Measurements from ENCODE around the gene SASS6. TPM values are rescaled to one million over a fixed set of nuclear protein-coding genes. Genes with fewer than 3 reads are reported as not detected.

SASS6 gene
- total and polyA plus RNA-seq, 4 donors, result 0.55 to 5.9 (median 1.3) TPM

- H3K9ac ChIP-seq (ENCODE audit: low read depth in 1 of 2, low read length in 2 of 2), result peak overlapping the region; percentile 75 to 96
- H3K27ac ChIP-seq (ENCODE audit: low read depth in 1 of 2, low read length in 2 of 2), result peak overlapping the region; percentile 89 to 95
Measured at GRCh38 chr1:100039591-100039990, 93.1 kb downstream of the SASS6 start.

GRCh38 chr1:100038660-100039287 is 94.0 kb downstream of the SASS6 start:
- Histone ChIP-seq H3K27ac (ENCODE audit: low read depth in 1 of 2, low read length in 2 of 2) (peak overlapping the region; percentile 89 to 95), H3K36me3 (ENCODE audit: control insufficient read depth in 4 of 4, insufficient read depth in 3 of 4, low read depth in 1 of 4, low read length in 3 of 4) (no peaks in the 10 kb centered on the region), H3K27me3 (ENCODE audit: control insufficient read depth in 4 of 4, insufficient read depth in 4 of 4, low read length in 3 of 4) (no peaks in the 10 kb centered on the region), H3K9ac (ENCODE audit: low read depth in 1 of 2, low read length in 2 of 2) (peak overlapping the region; percentile 75 to 96), H3K9me3 (ENCODE audit: control insufficient read depth in 4 of 4, low read length in 3 of 4) (no peaks in the 10 kb centered on the region), H3K4me1 (ENCODE audit: control insufficient read depth in 4 of 4, insufficient read depth in 4 of 4, low read length in 3 of 4) (peaks cover 2 to 21% (median 6%) of the 10 kb centered on the region in 4 donors), H3K4me3 (ENCODE audit: low read depth in 1 of 3, low read length in 3 of 3) (peak overlapping the region; percentile 67 to 92 (median 92))
- peak; percentile 74 for DNase-seq (ENCODE audit: low spot score)
- no peak for TF ChIP-seq TAF1 (conservative IDR thresholded peaks at IDR 0.05)
- TF ChIP-seq JUND (IDR thresholded peaks at IDR 0.05), result no peak
- no peak for TF ChIP-seq EGR1 (IDR thresholded peaks at IDR 0.05; ENCODE audit: low read depth in 2 of 2)
- WGBS, result under 1% methylated on average over 37 of the region's 37 CpGs

More at GRCh38 chr1:100039591-100039990, 93.1 kb downstream of the SASS6 start:
- DNase-seq (ENCODE audit: low spot score), result no peak
- TF ChIP-seq MAX (IDR thresholded peaks at IDR 0.05) (no peak), TAF1 (conservative IDR thresholded peaks at IDR 0.05) (no peak), FOXA1 (IDR thresholded peaks at IDR 0.05) (no peak), EGR1 (IDR thresholded peaks at IDR 0.05; ENCODE audit: low read depth in 2 of 2) (no peak), SP1 (IDR thresholded peaks at IDR 0.05) (no peak), NR2F2 (IDR thresholded peaks at IDR 0.05) (no peak)
- Histone ChIP-seq H3K36me3 (ENCODE audit: control insufficient read depth in 4 of 4, insufficient read depth in 3 of 4, low read depth in 1 of 4, low read length in 3 of 4) (no peaks in the 10 kb centered on the region), H3K4me1 (ENCODE audit: control insufficient read depth in 4 of 4, insufficient read depth in 4 of 4, low read length in 3 of 4) (peaks cover 2 to 21% (median 6%) of the 10 kb centered on the region in 4 donors), H3K4me3 (ENCODE audit: low read depth in 1 of 3, low read length in 3 of 3) (no peak overlapping the region), H3K27me3 (ENCODE audit: control insufficient read depth in 4 of 4, insufficient read depth in 4 of 4, low read length in 3 of 4) (no peaks in the 10 kb centered on the region), H3K9me3 (ENCODE audit: control insufficient read depth in 4 of 4, low read length in 3 of 4) (no peaks in the 10 kb centered on the region)
- WGBS, result 8% methylated on average over 2 of the region's 2 CpGs

- Histone ChIP-seq H3K9me3 (ENCODE audit: control insufficient read depth in 4 of 4, low read length in 3 of 4) (no peaks in the 10 kb centered on the region), H3K4me3 (ENCODE audit: low read depth in 1 of 3, low read length in 3 of 3) (peak overlapping the region; percentile 70 to 92 (median 92)), H3K36me3 (ENCODE audit: control insufficient read depth in 4 of 4, insufficient read depth in 3 of 4, low read depth in 1 of 4, low read length in 3 of 4) (no peaks in the 10 kb centered on the region), H3K27me3 (ENCODE audit: control insufficient read depth in 4 of 4, insufficient read depth in 4 of 4, low read length in 3 of 4) (no peaks in the 10 kb centered on the region), H3K4me1 (ENCODE audit: control insufficient read depth in 4 of 4, insufficient read depth in 4 of 4, low read length in 3 of 4) (peaks cover 2 to 21% (median 6%) of the 10 kb centered on the region in 4 donors), H3K9ac (ENCODE audit: low read depth in 1 of 2, low read length in 2 of 2) (peak overlapping the region; percentile 94 to 100), H3K27ac (ENCODE audit: low read depth in 1 of 2, low read length in 2 of 2) (peak overlapping the region; percentile 89 to 95)
- peak; percentile 90 for DNase-seq (ENCODE audit: low spot score)
- peak in 1 of 2 donors; percentile 28 for TF ChIP-seq GABPA (IDR thresholded peaks at IDR 0.05 in 1 of 2, conservative IDR thresholded peaks at IDR 0.05 in 1 of 2)
- no peak for TF ChIP-seq TAF1 (conservative IDR thresholded peaks at IDR 0.05)
- peak; percentile 19 to 36 for TF ChIP-seq RAD21 (IDR thresholded peaks at IDR 0.05)
- no peak for TF ChIP-seq ATF3 (IDR thresholded peaks at IDR 0.05)
- peak; percentile 98 for TF ChIP-seq YY1 (IDR thresholded peaks at IDR 0.05)
- TF ChIP-seq REST (IDR thresholded peaks at IDR 0.05), result peak; percentile 80
- TF ChIP-seq MAX (IDR thresholded peaks at IDR 0.05), result no peak
- peak in 1 of 2 donors; percentile 2 for TF ChIP-seq RXRA (IDR thresholded peaks at IDR 0.05)
- no peak for TF ChIP-seq EGR1 (IDR thresholded peaks at IDR 0.05; ENCODE audit: low read depth in 2 of 2)
- no peak for TF ChIP-seq FOXA2 (IDR thresholded peaks at IDR 0.05)
- TF ChIP-seq SP1 (IDR thresholded peaks at IDR 0.05), result peak; percentile 10
- no peak for TF ChIP-seq NR2F2 (IDR thresholded peaks at IDR 0.05)
- WGBS, result under 1% methylated on average over 87 of the region's 87 CpGs
Measured at GRCh38 chr1:100037927-100038659, 94.6 kb downstream of the SASS6 start.
